Small intestine (tissue), 7 donors: ENCODE data around the gene CD79B. TPM values are rescaled to one million over a fixed set of nuclear protein-coding genes. Genes with fewer than 3 reads are reported as not detected.
"Not testable (repeated sequence)": the region's sequence is repeated elsewhere in the genome, so short reads cannot be mapped to it uniquely, and the experiment has no call there.

Experiments
- DNase-seq, 2 donors: peaks; one replicate each; pipeline versions ENCODE4 v3.0.0 to v3.0.0-alpha.2; 2013
- FAIRE-seq: peaks from 2 replicates; lab custom pipeline; 2012; peaks lifted over from hg19 to GRCh38; lab: Jason Lieb, UNC
- H3K27ac ChIP-seq, 3 donors: one replicate each; pipeline ENCODE4 v1.5.1; 2013; ENCODE audit warnings: low read length in 2 of 3, mild to moderate bottlenecking in 2 of 3, control low read depth in 1 of 3, inconsistent platforms in 1 of 3, low read depth in 1 of 3, moderate library complexity in 1 of 3
- H3K27me3 ChIP-seq, 3 donors: one replicate each; pipeline ENCODE4 v1.6.1; 2013; ENCODE audit warnings: low read length in 3 of 3, inconsistent platforms in 1 of 3; ENCODE audit not compliant: control insufficient read depth in 3 of 3, insufficient read depth in 3 of 3
- H3K36me3 ChIP-seq, 3 donors: one replicate each; pipeline ENCODE4 v1.6.1; 2013; ENCODE audit warnings: low read length in 3 of 3, inconsistent platforms in 1 of 3, low read depth in 1 of 3, mild to moderate bottlenecking in 1 of 3, moderate library complexity in 1 of 3; ENCODE audit not compliant: control insufficient read depth in 3 of 3, insufficient read depth in 2 of 3
- H3K4me1 ChIP-seq, 3 donors: one replicate each; pipeline ENCODE4 v1.6.1; 2013; ENCODE audit warnings: low read length in 2 of 3, inconsistent platforms in 1 of 3, low read depth in 1 of 3, mild to moderate bottlenecking in 1 of 3, moderate library complexity in 1 of 3; ENCODE audit not compliant: control insufficient read depth in 3 of 3, insufficient read depth in 2 of 3
- H3K4me3 ChIP-seq, 3 donors: one replicate each; pipeline ENCODE4 v1.5.1; 2013; ENCODE audit warnings: low read length in 3 of 3, control low read depth in 1 of 3, inconsistent platforms in 1 of 3, low read depth in 1 of 3, mild to moderate bottlenecking in 1 of 3, moderate library complexity in 1 of 3
- H3K9me3 ChIP-seq, 2 donors: one replicate each; pipeline ENCODE4 v1.6.1; 2013; ENCODE audit warnings: low read depth in 1 of 2, low read length in 1 of 2; ENCODE audit not compliant: control insufficient read depth in 2 of 2, insufficient read depth in 1 of 2
- WGBS, 3 donors: extraction: QIAGEN DNeasy Blood & Tissue Kit; methylation state at CpG; one replicate each; pipeline ENCODE4 v1.1.7; 2013; 5-methylcytosine and 5-hydroxymethylcytosine counted together
- polyA plus RNA-seq, 4 donors: library from polyadenylated mRNA; stranded (reverse) in 3 of 4; unstranded in 1 of 4; fragments of 200-250 nt in 3 of 4; fragments of 120-200 nt in 1 of 4; gene quantifications; one replicate each; pipeline versions ENCODE4 v1.2.1 to v1.2.3, GENCODE V29; 2013
- donor health status: healthy with polysubstance abuse.
- donor health status: control.
- donor health status: control.
- donor health status: Bipolar disorder and iron deficiency.
- donor health status: healthy.

The CD79B gene
- polyA plus RNA-seq, 4 donors, result 0.45 to 8.7 (median 3.1) TPM

GRCh38 chr17:63904796-63905195, 27.3 kb downstream of the CD79B start:
- 82 to 89% (median 84%) methylated on average over 8 of the region's 8 CpGs for WGBS, 3 donors
- not testable (repeated sequence) for FAIRE-seq, H3K27ac ChIP-seq, H3K4me1 ChIP-seq, H3K27me3 ChIP-seq, H3K9me3 ChIP-seq, H3K4me3 ChIP-seq, DNase-seq, H3K36me3 ChIP-seq

GRCh38 chr17:63903787-63904201, 28.3 kb downstream of the CD79B start:
- WGBS, 3 donors, result 27 to 30% (median 28%) methylated on average over 5 of the region's 5 CpGs
- not testable (repeated sequence) for H3K27me3 ChIP-seq, H3K4me3 ChIP-seq, H3K4me1 ChIP-seq, DNase-seq, H3K36me3 ChIP-seq, H3K9me3 ChIP-seq, FAIRE-seq, H3K27ac ChIP-seq

GRCh38 chr17:63901971-63902370, 30.2 kb downstream of the CD79B start:
- H3K4me1 ChIP-seq, FAIRE-seq, DNase-seq, H3K9me3 ChIP-seq, H3K4me3 ChIP-seq, H3K27ac ChIP-seq, H3K36me3 ChIP-seq, H3K27me3 ChIP-seq: not testable (repeated sequence)
- 73 to 96% (median 85%) methylated on average over 2 of the region's 2 CpGs for WGBS, 3 donors

- H3K27me3 ChIP-seq, H3K36me3 ChIP-seq: not testable (repeated sequence)
- 78 to 85% (median 81%) methylated on average over 6 of the region's 6 CpGs for WGBS, 3 donors
Measured at GRCh38 chr17:63898899-63899798, 33.0 kb downstream of the CD79B start.

GRCh38 chr17:63896524-63897354, 35.4 kb downstream of the CD79B start, which contains the start of gene CSH1:
TSS of gene CSH1 (minus strand) at chr17:63896574. CDS start at chr17:63896511, 63 bp downstream.
- 84 to 89% (median 88%) methylated on average over 7 to 11 of the region's 14 CpGs for WGBS, 3 donors
- not testable (repeated sequence) for H3K27me3 ChIP-seq, H3K36me3 ChIP-seq, H3K9me3 ChIP-seq, H3K27ac ChIP-seq, H3K4me3 ChIP-seq, H3K4me1 ChIP-seq, FAIRE-seq, DNase-seq

More at GRCh38 chr17:63898899-63899798, 33.0 kb downstream of the CD79B start:
- H3K27ac ChIP-seq, DNase-seq, FAIRE-seq, H3K9me3 ChIP-seq, H3K4me1 ChIP-seq, H3K4me3 ChIP-seq: not testable (repeated sequence)

- H3K9me3 ChIP-seq, FAIRE-seq, H3K4me3 ChIP-seq, DNase-seq, H3K27me3 ChIP-seq, H3K27ac ChIP-seq, H3K36me3 ChIP-seq, H3K4me1 ChIP-seq: not testable (repeated sequence)
- 90 to 92% (median 92%) methylated on average over 4 to 10 of the region's 10 CpGs for WGBS, 3 donors
Measured at GRCh38 chr17:63894821-63895220, 37.3 kb downstream of the CD79B start.

GRCh38 chr17:63894021-63894420, 38.1 kb downstream of the CD79B start:
- H3K27me3 ChIP-seq, H3K27ac ChIP-seq, H3K36me3 ChIP-seq, H3K4me1 ChIP-seq, H3K9me3 ChIP-seq, H3K4me3 ChIP-seq, FAIRE-seq, DNase-seq: not testable (repeated sequence)
- WGBS, 3 donors, result 48 to 67% (median 55%) methylated on average over 3 of the region's 3 CpGs

GRCh38 chr17:63892316-63893037, 39.7 kb downstream of the CD79B start:
- 62 to 65% (median 65%) methylated on average over 11 of the region's 11 CpGs for WGBS, 3 donors
- H3K4me1 ChIP-seq, H3K27ac ChIP-seq, H3K4me3 ChIP-seq, FAIRE-seq, H3K27me3 ChIP-seq, DNase-seq, H3K36me3 ChIP-seq, H3K9me3 ChIP-seq: not testable (repeated sequence)
